Right atrium auricular region (tissue), 2 donors: Measurements from ENCODE around the gene FNDC11. TPM values are rescaled to one million over a fixed set of nuclear protein-coding genes. Genes with fewer than 3 reads are reported as not detected.

Experiments
- DNase-seq: peaks from one replicate; pipeline ENCODE4 v3.0.0-alpha.2; 2019; ENCODE audit warnings: low spot score
- H3K27ac ChIP-seq, 2 donors: fragments of 200-600 bp; sonication (generic); 1 replicate in 1 of 2; 2 replicates in 1 of 2; pipeline ENCODE4 v1.5.1; 2016 to 2019
- H3K27me3 ChIP-seq, 2 donors: fragments of 200-600 bp; sonication (generic); one replicate each; pipeline versions ENCODE4 v1.5.1 to v1.6.0; 2017 to 2019
- H3K36me3 ChIP-seq: fragments of 200-600 bp; sonication (generic); one replicate; pipeline ENCODE4 v1.5.1; 2016
- H3K4me1 ChIP-seq, 2 donors: fragments of 200-600 bp; sonication (generic); one replicate each; pipeline versions ENCODE4 v1.5.1 to v1.6.0; 2017 to 2019
- H3K4me3 ChIP-seq, 2 donors: fragments of 200-600 bp; sonication (generic); 1 replicate in 1 of 2; 2 replicates in 1 of 2; pipeline ENCODE4 v1.5.1; 2017 to 2019; ENCODE audit warnings: mild to moderate bottlenecking in 1 of 2, moderate library complexity in 1 of 2
- H3K9me3 ChIP-seq, 2 donors: fragments of 200-600 bp; sonication (generic); one replicate each; pipeline ENCODE4 v1.5.1; 2019
- total RNA-seq, 2 donors: library from RNA; depleted of rRNA; stranded (reverse); fragments of >200 nt; gene quantifications; one replicate each; pipeline ENCODE4 v1.1.0, GENCODE V29; 2016
- TF ChIP-seq, protein P1 (sequence below), 2 donors: fragments of 200-600 bp; sonication (generic); IDR thresholded peaks; one replicate each; pipeline ENCODE4 v1.5.1; 2019; ENCODE audit warnings: antibody characterized with exemption in 2 of 2

The FNDC11 gene
- total RNA-seq, 2 donors from 2014 or later: not detected

- TF ChIP-seq, protein P1, sequence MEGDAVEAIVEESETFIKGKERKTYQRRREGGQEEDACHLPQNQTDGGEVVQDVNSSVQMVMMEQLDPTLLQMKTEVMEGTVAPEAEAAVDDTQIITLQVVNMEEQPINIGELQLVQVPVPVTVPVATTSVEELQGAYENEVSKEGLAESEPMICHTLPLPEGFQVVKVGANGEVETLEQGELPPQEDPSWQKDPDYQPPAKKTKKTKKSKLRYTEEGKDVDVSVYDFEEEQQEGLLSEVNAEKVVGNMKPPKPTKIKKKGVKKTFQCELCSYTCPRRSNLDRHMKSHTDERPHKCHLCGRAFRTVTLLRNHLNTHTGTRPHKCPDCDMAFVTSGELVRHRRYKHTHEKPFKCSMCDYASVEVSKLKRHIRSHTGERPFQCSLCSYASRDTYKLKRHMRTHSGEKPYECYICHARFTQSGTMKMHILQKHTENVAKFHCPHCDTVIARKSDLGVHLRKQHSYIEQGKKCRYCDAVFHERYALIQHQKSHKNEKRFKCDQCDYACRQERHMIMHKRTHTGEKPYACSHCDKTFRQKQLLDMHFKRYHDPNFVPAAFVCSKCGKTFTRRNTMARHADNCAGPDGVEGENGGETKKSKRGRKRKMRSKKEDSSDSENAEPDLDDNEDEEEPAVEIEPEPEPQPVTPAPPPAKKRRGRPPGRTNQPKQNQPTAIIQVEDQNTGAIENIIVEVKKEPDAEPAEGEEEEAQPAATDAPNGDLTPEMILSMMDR (IDR thresholded peaks at IDR 0.05): no peak
- DNase-seq: no peak
- Histone ChIP-seq H3K9me3 (no peaks in the 10 kb centered on the region), H3K36me3 (no peaks in the 10 kb centered on the region), H3K27me3 (no peaks in the 10 kb centered on the region), H3K4me1 (peaks cover 0 to 13% of the 10 kb centered on the region in 2 donors), H3K27ac (no peak overlapping the region), H3K4me3 (no peak overlapping the region)
Observed at GRCh38 chr20:63533388-63533787, 20.6 kb upstream of the FNDC11 start.

GRCh38 chr20:63533871-63534393 is 20.0 kb upstream of the FNDC11 start:
- Histone ChIP-seq H3K4me1 (peaks cover 0 to 16% of the 10 kb centered on the region in 2 donors), H3K36me3 (no peaks in the 10 kb centered on the region), H3K4me3 (no peak overlapping the region), H3K9me3 (no peaks in the 10 kb centered on the region), H3K27ac (no peak overlapping the region), H3K27me3 (no peaks in the 10 kb centered on the region)
- DNase-seq: no peak
- TF ChIP-seq, protein P1 (IDR thresholded peaks at IDR 0.05): no peak

GRCh38 chr20:63534427-63534830 is 19.5 kb upstream of the FNDC11 start:
- TF ChIP-seq, protein P1 (IDR thresholded peaks at IDR 0.05): no peak
- no peak for DNase-seq
- no peak overlapping the region for H3K27ac ChIP-seq

GRCh38 chr20:63534831-63535651 is 18.9 kb upstream of the FNDC11 start:
- Histone ChIP-seq H3K4me1 (peaks cover 0 to 16% of the 10 kb centered on the region in 2 donors), H3K4me3 (no peak overlapping the region), H3K27me3 (no peaks in the 10 kb centered on the region), H3K27ac (no peak overlapping the region), H3K9me3 (no peaks in the 10 kb centered on the region), H3K36me3 (no peaks in the 10 kb centered on the region)
- TF ChIP-seq, protein P1 (IDR thresholded peaks at IDR 0.05): no peak
- DNase-seq: no peak

More at GRCh38 chr20:63534427-63534830, 19.5 kb upstream of the FNDC11 start:
- H3K9me3 ChIP-seq: no peaks in the 10 kb centered on the region
- H3K4me3 ChIP-seq: no peak overlapping the region
- peaks cover 0 to 16% of the 10 kb centered on the region in 2 donors for H3K4me1 ChIP-seq
- H3K27me3 ChIP-seq: no peaks in the 10 kb centered on the region
- no peaks in the 10 kb centered on the region for H3K36me3 ChIP-seq

GRCh38 chr20:63536241-63536977 is 17.6 kb upstream of the FNDC11 start:
- H3K4me1 ChIP-seq: peaks cover 0 to 16% of the 10 kb centered on the region in 2 donors
- TF ChIP-seq, protein P1 (IDR thresholded peaks at IDR 0.05): no peak
- no peak overlapping the region for H3K27ac ChIP-seq
- DNase-seq: no peak
- H3K36me3 ChIP-seq: no peaks in the 10 kb centered on the region
- no peaks in the 10 kb centered on the region for H3K27me3 ChIP-seq
- H3K4me3 ChIP-seq: no peak overlapping the region
- H3K9me3 ChIP-seq: no peaks in the 10 kb centered on the region
